HG03460 (cell line): ENCODE data around the gene NAT10.
"Not testable (repeated sequence)": the region's sequence is repeated elsewhere in the genome, so short reads cannot be mapped to it uniquely, and the experiment has no call there.

Experiments
- ATAC-seq: cut with Tn5 transposase; IDR thresholded peaks from one replicate; pipeline ENCODE4 v1.9.1; 2021; ENCODE audit not compliant: unreplicated experiment

The NAT10 gene

DNA sequence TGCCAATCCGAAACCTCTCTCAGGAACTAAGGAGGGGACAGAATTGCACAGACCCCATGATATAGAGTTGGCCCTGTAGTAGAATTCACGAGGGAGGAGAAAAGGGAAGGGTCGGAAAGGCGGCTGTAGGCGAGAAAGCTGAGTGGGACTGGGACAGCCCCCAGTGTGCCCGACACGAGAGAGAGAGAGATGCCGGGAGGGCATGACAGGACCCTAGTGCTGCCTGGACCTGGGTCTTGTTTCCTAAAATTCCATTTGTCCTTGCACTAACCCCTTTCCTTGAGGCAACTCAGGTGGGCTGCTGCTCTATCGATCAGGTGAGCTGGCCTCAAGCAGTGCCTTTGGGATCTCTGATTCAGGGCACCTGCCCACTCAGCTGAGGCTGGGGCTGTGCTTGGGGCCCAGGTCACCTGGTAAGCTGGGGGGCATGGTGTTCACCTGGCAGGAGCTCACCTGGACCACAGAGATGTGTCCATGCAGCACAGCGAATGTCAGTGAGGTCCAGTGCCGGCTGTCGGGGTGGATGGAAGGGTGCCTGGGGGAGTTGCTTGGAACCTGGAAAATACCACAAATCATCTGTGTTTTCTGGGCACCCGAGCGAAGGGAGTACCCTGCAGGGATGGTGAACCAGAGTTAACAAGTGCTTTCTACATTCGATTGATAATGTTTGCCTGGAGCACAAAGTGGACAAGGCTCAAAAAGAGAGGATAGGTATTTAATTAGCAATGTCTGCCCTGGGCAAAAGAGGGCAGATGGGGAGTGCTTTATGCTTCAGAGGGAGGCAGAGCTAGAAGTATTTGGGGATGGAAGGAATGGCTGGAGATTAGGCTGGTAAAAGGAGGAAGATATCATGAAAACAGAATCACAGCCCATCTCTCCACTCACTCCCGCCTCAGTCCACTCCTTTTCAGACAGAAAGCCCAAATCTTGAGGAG, 61.6 kb downstream of the NAT10 start:
- no peak for ATAC-seq

DNA sequence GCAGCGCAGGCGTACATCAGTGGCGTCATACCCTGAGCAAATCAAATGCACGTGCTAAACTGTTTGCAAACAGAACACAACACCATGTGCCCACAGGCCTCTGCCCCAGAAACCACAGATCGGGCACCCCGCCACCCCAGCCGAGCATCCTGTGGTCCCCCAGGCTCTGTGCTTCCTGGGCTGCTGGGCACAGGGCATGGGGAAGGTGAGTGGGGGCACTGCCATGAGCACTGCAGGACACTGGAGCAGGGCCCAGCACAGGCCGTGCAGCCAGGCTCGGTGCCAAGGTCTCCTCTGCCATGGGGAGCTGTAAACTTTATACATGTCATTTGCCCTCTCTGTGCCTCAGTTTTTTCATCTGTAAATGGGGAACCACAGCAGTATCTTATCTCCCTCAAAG, 62.5 kb downstream of the NAT10 start:
- no peak for ATAC-seq

DNA sequence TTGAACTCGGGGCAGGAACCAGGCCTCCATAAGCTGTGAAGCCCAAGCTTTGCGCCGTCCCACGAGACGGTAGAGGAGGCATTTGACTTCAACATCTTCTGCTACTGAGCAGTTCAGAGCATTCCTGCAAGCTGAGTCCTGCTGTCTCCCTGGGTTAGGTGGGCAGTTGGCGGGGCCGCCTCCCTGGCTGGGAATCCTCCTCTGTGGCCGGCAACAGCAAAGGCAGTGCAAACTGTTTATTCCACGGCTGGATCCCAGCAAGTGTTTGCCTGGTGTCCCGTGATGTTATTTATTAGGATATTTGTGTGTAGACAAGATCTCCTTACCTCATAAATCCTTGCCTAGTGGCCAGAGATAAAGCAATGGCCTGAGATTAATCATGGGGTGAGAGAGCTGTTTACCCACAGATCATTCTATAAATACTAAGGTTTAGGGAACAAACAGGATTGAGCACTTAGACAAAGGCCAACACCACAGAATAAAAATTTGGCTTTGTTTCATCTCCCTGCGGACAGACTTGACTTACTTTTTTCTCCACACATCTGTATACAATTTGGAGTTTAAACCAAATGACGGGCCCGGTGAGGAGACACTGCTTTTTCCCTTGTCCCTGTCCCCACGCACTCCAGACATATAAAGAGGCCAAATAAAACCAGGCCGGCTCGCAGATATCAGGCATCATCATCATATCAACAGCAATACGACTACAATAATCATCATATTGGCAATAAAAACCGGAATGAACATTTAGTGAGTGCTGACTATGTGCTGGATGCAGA, 63.4 kb downstream of the NAT10 start:
- no peak for ATAC-seq

DNA sequence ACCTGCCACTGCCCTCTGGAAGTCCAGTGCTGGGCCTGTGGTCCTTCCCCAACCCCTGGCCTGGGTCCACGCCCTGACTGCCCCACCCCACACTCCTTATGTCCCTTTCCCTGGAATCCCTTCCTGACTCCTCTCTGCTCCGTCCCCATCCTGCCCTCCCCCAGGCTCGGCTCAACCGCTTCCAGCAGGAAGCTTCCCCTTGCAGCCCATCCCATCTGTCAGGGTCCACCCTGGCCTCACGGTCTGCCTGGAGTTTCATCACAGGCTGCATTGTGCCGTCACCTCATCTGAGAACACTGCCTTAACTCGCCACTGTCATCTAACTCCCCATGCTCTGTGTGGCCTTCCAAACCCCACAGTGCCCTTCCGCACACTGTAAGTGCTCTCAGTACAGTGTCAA, 64.3 kb downstream of the NAT10 start:
- ATAC-seq = no peak

DNA sequence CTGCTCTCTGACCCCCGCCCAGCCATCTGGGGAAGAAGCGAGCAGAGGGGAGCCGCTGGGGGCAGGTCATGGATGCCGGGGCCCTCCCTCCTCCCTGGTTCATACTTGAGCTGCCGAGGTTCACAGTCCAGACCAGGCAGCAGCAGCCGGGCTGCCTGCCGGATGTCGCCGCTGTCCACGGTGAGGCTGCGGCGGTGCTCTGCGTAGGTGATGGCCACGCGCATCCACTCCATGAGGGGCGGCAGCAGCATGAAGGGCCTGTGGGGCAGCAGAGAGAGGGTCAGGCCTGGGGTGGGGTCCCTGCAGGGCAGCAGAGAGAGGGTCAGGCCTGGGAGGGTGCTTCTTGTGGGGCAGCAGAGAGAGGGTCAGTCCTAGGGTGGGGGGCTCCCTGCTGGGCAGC, 67.6 kb downstream of the NAT10 start:
- ATAC-seq = no peak

DNA sequence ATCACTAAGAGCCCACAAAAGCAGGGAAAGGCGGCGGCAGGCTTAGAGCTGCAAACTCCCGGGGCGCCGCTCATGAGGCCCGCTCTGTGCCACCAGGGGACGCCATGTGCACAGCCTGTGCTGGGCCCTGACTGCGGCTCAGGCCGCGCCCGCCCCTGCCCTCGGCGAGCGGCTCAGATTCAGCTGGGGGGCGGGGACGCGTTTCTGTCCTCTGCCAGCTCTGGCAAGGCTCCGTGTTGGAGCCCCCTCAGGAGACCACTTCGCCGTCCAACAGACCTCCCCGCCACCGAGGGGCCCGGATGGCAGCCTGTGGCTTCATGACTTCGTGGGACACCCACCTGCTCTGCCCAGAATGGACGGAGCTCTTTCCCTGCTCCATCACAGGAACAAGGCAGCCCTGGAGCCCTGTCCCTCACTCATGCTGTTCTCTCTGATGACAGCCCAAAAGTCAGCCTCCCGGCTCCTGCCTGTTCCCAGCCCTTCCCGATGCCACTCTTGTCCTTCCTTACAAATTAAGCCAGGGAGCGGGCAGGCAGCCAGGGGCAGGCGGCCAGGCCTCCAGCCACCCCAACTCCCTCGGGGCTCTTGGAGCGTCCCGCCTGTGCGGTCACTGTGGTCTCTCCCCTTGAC, 69.1 kb downstream of the NAT10 start:
- ATAC-seq = peak; percentile 79

DNA sequence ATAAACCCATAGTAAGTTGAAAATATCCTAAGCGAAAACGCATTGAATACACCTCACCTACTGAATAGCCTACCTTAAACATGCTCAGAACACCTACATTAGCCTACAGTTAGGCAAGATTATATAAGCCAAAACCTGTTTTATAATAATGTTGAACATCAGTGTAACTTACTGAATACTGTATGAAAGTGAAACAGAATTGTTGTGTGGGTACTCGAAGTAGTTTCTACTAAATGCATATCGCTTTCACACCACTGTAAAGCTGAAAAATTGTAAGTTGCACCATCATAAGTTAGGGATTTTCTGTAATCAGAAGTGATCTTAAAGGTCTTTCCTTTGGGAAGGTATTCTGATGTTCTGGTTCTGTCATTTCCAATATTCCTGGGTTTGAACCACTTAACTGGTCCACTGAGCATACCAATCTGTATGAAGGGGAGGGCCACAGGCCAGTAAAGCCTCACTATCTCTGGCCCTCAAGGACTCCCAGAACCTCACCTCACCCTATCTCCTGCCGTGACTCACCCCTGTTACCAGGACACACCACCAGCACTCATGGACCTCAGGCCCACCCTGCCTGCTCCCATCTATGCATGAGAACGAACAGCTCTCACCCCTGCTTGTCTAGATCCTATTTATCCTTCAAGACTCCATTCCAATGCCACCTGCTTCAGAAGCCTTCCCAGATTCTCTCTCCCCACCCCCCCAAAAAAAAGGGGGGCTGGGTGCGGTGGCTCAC, 70.0 kb downstream of the NAT10 start:
- ATAC-seq = peak; percentile 40

DNA sequence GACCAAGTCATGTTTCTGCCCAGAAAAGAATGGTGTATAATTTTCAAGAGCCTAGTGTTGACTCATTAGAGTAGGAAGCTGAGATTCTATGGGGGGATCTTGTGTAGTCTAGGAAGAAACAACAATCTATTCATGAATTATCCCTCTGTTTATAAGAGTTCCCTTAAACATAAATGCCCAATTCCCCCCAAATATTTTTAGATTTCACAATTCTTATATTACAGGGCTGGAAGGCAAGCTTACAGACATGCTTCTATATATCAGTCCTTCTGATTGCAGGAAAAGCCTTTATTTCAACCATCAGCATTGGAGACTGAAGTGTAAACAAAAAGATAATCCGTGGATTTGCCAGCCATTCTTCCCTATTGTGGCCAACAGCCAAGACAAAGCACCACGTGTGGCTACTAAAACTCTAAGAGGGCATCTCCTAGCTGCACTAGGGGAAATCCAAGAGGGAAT, 71.4 kb downstream of the NAT10 start:
- no peak for ATAC-seq

DNA sequence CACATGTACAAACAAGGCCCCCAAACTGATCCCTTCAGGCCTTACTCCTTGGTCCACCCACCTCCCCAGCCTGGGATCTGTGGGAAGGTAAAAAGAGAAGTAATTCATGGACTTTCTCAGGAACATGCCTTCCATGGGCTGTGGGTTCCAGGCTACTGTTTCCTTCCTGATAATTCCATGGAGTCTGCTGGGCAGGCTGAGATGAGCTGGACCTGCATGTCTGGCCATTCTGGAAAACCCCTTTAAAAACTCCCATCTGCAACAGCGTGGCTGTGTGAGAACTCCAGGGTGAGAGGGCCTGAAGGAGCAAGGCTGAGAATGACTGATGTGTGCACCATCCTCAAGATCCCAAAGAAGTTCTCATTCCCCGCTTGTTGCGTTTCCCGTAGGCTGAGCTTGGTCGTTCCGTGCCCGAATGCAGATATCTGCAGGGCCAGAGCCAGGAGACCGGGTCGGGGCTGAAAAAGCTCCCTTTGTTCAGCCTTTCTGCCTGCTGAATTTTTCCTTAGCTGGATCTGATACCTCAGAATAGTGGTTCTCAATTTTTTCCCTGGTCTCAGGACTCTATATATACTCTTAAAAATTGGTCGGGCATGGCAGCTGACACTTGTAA, 72.9 kb downstream of the NAT10 start:
- no peak for ATAC-seq

DNA sequence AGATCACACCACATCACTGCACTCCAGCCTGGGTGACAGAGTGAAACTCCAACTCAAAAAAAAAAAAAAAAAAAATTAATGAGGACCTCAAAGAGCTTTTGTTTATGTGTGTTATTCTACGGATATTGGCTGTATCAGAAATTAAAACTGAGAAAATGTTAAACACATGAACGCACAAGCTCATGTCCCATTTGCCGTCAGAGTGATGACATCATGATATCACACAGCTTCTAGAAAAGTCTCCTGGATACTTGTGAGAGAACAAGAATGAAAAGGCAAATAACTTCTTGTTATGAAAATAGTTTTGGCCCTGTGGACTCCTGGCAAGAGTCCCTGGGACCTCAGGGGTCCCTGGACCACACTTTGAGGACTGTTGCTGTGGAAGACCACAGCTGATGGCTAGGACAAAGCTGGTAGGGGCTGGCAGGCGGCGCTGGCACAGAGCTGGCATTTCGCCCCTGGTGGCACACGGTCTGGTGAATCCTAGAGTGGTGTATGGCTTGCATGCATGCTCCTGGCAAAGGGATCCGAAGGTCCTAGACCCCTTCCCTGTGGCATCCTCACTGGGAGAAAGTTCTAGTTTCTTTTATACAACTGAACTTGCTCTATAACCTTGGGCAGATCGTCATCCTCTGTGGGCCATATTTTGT, 73.7 kb downstream of the NAT10 start:
- ATAC-seq = no peak

DNA sequence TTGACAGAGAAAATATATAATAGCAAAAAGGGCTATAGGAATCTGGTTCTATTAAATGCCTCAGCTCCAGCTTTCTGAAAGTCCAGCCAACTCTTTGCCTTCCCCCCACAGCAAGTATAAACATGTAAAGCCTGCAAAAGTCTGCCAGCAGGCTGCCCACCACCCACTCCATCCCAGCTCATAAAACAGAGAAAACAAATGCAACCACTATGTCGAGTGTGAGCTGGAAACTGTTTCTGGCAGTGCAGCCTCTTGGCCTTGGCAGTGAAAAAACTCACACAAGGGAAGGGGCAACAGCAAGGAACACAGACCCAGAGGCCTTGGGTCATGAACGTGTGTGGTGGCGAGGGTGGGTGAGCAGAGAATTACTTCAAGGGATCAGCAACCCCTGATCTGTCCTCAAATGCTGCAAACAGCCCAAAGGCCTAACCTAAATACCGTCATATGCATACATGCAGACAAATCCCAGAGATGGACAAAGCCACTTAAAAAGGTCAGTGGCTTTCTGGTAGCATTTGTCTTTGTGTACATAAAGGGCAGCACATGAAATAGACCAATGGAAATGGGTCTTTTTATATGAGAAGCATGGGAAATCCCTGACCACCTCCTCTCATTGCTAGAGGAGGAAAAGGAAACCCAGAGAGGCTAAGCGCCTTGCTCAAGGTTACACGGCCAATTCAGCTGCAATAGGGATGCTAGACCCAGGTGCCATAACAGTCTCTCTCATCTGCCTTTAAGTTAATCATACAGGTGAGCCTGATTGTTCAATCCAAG, 74.8 kb downstream of the NAT10 start:
- no peak for ATAC-seq

DNA sequence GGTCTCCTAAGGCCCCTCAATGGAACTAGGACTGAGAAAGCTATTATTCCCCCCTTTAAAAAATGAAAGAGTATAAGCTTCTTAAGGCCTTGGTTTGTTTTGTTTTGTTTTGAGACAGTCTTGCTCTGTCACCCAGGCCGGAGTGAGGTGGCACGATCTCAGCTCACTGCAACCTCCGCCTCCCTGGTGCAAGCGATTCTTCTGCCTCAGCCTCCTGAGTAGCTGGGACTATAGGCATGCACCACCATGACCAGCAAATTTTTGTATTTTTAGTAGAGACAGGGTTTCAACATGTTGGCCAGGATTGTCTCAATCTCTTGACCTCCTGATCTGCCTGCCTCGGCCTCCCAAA, 75.4 kb downstream of the NAT10 start:
- ATAC-seq = not testable (repeated sequence)

DNA sequence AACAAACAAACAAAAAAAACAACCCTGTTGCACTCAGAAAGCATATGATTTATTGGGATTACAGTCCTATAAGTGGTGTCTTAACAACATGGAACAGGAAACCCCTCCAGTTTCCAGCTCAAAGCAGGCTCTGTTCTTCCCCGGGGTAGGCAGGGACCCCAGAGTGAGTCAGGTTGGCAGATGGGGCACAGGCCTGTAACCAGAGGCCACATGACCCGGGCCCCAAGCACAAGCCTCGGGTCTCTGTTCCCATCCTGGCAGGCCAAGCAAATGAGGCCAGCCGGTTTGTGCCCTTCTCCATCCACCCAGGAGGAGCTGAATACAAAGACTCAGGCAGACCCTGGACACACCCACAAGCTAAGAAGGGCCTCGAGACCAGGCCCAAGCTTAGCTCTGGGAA, 75.8 kb downstream of the NAT10 start:
- ATAC-seq = no peak

DNA sequence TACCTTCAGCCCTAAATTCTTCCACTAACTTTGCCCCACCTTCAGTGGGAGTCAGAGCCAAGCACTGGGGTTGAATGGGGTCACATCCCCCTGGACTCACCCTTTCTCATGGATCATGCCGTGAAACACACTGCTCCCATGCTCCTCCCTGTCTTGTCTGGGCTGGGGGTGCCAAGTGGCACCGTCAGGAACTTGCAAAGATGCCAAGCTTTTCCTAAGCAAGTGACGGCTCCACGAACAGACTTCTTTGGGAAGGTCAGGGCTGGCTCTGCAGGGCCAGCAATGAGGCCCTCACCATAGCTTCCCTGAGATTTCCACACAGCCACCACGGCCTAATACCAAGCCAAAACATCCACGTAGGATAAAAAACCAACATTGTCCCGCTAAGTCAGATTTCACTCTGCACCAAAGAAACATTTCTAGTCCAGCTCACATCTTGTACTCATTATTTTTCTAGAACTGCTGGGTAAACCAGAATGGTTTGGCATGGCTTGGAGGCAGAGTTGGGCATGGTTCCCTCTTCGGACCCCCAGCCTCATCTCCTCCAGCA, 76.5 kb downstream of the NAT10 start:
- no peak for ATAC-seq

DNA sequence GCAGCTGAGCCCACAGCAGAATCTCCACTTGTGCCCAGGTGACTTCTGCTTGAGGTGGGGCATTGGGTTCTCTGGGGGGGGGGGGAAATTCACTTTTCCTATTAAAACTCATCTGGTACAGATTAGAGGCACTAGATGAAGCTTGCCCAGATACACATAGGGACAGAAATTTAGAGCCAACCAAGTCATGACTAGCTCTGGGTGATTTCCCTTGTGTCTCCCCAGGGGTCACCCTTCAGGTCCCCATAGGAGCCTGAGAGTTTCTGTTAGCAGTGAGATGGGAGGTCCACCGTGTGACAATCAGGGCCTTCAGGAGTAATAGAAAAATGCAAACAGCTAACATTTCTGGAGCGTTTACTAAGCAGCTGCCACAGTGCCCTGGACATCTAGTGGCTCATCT, 77.0 kb downstream of the NAT10 start:
- ATAC-seq = no peak

DNA sequence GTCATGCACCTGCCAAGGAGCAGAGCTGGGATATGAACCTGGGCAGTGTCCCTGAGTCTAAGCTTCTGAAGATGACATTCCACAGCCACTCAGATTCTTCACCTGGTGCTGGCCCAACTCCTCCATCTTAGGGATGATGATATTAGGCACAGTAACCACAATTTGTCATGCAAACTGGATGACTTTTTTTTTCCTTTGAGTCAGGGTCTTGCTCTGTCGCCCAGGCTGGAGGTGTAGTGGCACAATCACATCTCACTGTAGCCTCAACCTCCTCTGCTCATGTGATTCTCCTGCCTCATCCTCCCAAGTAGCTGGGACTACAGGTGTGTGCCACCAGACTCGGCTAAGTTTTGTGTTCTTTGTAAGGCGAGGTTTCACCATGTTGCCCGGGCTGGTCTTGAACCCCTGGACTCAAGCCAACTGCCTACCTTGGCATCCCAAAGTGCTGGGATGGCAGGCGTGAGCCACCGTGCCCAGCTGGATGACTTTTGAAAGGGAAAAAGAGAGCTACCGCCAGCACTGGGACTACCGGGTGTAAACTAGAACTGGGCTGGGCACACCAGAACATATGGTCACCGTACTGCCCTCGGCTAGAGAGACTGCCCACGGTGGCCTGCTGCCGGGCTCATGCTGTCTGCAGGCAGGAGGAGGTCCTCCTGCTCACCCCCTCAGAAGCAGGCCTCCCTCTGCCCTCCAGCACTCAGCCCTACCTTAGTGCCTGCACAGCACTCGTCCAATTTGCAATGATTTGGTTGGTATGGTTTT, 77.7 kb downstream of the NAT10 start:
- ATAC-seq = no peak

DNA sequence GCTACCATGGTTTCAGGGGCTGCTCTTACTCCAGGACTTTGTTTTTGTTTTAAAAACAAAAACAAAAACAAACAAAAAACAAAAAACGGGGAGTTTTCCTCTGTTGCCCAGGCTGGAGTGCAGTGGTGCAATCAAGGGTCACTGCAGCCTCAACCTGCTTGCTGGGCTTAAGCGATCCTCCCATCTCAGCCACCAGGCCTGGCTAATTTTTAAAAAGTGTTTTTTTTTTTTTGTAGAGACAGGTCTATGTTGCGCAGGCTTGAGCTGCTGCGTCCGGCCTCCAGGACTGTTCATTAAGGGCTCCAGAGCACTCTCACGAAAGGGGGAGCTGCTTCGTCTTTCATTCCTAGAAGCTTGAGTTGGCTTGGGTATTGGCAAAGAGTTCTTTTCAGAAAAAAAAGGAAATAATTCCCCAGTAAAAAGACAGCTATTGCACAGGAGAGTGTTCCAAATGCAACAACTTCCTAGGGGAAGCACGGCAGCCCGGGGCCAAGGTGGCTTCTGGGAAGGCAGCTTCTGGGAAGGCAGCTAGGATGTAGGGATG, 78.5 kb downstream of the NAT10 start:
- no peak for ATAC-seq

DNA sequence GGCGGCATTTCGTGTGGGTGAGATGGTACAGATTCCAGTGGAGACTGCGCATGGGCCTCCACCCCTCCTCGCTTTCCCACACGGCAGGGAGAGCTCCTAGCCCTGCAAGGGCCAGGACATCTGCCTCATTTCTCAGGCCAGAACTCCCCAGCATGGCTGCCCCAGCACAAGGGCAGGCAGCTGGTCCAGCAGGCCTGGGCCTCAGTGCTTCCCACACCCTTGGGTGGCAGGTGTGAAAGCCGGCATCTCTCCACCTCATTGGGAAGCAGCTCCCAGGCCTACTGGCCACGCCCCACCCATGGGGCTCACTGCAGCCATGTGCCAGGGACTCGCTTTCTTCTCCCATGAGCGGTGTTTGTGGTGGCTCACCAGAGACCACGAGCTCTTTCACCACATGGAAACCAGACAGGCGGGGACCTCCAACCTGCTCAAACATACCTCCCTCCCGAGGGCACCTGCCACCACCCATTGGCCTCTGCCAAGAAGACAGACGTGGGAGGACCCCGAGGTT, 79.1 kb downstream of the NAT10 start:
- no peak for ATAC-seq
